ENCODE results near the gene GLB1L2.

GLB1L2 gene

GRCh38 chr11:134370526-134371435 lies 39.0 kb downstream of the GLB1L2 start:
- no peak for DNase-seq

- DNase-seq, result no peak
Measured at GRCh38 chr11:134371436-134372185, 39.8 kb downstream of the GLB1L2 start.

GRCh38 chr11:134372536-134372935 lies 40.7 kb downstream of the GLB1L2 start:
- no peak for DNase-seq

GRCh38 chr11:134372961-134373360 lies 41.2 kb downstream of the GLB1L2 start:
- no peak for DNase-seq

GRCh38 chr11:134373591-134374052 lies 41.8 kb downstream of the GLB1L2 start:
- DNase-seq, result no peak

GRCh38 chr11:134374171-134374570 lies 42.4 kb downstream of the GLB1L2 start:
- no peak for DNase-seq

GRCh38 chr11:134374891-134375550 lies 43.2 kb downstream of the GLB1L2 start:
- DNase-seq, result no peak

GRCh38 chr11:134376150-134376921 lies 44.5 kb downstream of the GLB1L2 start:
- DNase-seq, result no peak

GRCh38 chr11:134377876-134378275 lies 46.1 kb downstream of the GLB1L2 start:
- no peak for DNase-seq

GRCh38 chr11:134379241-134379640 lies 47.5 kb downstream of the GLB1L2 start:
- DNase-seq, result no peak

GRCh38 chr11:134380229-134380628 lies 48.4 kb downstream of the GLB1L2 start:
- DNase-seq, result no peak

- DNase-seq, result no peak
Measured at GRCh38 chr11:134380785-134381184, 49.0 kb downstream of the GLB1L2 start.

- DNase-seq, result no peak
Measured at GRCh38 chr11:134382257-134382656, 50.5 kb downstream of the GLB1L2 start.

GRCh38 chr11:134382830-134383229 lies 51.0 kb downstream of the GLB1L2 start:
- DNase-seq, result no peak

- no peak for DNase-seq
Measured at GRCh38 chr11:134383576-134384221, 51.9 kb downstream of the GLB1L2 start.

GRCh38 chr11:134384406-134384805 lies 52.6 kb downstream of the GLB1L2 start:
- no peak for DNase-seq

- DNase-seq, result no peak
Measured at GRCh38 chr11:134385171-134385570, 53.4 kb downstream of the GLB1L2 start.

GRCh38 chr11:134385774-134386565 lies 54.2 kb downstream of the GLB1L2 start:
- DNase-seq, result no peak

GRCh38 chr11:134386945-134387344 lies 55.2 kb downstream of the GLB1L2 start:
- DNase-seq, result peak in 1 of 2 donors; percentile 9

- no peak for DNase-seq
Measured at GRCh38 chr11:134387501-134387900, 55.7 kb downstream of the GLB1L2 start.

- DNase-seq, result no peak
Measured at GRCh38 chr11:134388590-134388989, 56.8 kb downstream of the GLB1L2 start.
